Anterior cingulate cortex (tissue), 58 donors: ENCODE measurements around the gene SULT2B1.

Experiments
- DNase-seq, 58 donors: peaks; one replicate each; lab custom pipeline; 2025; lab: John Stamatoyannopoulos, UW

The SULT2B1 gene

DNA sequence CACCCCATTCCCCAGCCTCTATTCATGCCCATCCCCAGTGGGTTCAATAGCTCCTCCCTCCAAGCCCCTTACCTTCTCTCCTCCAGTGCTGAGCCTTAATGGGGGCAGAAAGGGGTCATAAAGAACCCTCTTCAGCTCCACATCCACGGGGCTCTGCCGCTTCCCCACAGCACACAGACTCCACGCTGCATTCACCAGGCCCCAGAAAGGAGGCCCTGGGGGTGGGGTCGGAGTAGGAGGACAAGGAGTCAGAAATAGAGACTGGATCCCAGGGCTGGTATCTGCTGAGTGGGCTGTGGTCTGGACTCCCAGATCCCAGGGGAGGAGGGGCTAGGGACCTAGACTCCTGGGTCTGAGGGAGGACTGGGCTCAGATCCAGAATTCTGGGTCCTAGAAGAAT, 92.4 kb downstream of the SULT2B1 start:
- no peak for DNase-seq

DNA sequence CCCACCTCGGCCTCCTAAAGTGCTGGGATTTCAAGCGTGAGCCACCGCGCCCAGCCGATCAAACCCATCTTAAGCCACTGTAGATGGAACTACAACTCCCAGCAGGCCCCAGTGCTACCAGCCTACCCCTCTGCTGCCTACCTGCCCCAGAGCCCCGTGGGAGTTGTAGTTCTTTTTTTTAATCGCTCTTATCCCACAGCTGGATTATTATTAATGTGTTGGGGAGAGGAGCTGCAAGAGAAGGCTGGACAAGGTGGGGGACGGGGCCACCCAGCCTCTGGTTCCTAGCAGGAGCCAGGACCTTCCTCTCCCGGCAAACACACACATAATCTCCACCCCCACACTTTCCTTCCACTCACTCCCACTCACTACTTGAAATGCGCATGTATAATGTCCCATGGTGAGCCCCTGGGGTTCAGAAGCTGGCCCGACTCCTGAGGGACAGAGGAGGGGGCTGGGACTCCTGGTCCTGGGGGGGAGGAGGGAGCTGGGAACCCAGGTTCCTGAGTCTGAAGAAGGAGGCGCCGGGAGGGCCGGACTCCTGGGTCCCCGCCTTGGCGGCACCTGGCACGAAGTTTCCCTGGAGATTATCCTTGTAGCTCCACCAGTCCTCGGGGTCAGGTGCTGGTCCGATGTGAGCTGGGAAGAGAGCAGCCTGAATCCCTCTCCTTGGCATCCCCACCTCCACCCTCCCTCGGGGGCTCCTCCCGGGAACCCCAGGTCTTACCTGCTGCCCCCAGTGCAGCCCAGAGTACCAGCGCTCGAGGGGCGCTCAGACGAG, 93.1 kb downstream of the SULT2B1 start:
- DNase-seq, result peak in 56 of 58 donors; percentile 24 to 87 (median 70)

DNA sequence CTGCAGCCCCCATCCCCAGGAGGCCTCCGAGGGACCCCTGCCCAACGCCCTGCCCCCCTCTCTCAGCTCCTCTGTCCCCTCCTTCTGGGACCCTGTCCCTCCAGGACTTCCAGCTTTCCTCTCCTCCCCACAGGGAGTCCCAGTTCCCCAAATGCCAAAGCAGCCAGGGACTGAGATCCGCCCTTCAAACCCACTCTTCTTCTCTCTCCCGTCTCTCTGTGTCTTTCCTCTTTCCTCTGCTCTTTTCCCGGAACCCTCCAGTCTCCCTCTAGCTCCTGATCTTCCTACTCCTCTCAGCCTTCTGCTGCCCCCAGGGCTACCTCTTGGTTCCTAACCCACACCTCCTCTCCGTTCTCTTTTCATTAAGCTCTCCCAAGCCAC, 93.6 kb downstream of the SULT2B1 start:
- peak in 2 of 58 donors; percentile 38 to 50 for DNase-seq

DNA sequence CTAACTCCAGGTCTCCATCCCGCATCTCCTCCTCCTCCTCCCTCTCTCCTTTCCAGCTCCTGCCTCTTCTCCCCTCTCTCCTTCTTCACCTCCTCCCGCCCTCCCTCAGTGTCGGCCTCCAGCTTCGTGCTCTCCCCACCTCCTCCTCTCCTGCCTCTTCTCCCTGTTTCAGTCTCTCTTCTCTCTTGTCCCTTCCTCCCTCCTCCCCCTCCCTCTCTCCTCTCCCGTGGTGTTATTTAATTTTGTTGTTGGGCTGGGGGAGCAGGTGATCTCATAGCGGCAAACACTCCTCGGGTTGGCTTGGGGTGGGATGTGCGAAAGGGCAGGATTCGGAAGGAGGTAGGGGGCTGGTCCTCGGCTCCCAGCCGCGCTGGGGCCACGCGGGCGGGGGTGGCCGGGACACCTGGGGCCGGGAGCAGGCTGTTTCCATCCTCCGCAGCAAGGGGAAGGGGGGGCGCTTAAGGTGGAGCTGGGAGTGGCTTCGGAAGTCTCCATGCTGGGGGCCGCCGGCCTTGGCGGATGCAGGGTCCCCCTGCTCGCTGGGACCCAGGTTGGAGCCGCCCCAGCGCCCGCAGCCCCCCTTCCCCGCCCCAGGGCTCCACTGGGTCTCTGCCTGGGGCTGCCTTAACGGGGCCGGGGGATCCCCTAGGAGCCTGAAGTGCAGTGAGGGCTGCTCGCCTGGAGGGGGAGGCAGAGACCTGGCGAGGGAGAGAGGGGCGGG, 94.2 kb downstream of the SULT2B1 start, which contains the start of gene CA11:
CA11 (minus strand) TSS at position 187 of the 721 bp plus-strand sequence. CDS start 555 bp downstream, outside the sequence.
- DNase-seq, result peak; percentile 57 to 96 (median 86)

GRCh38 chr19:48646722-48647216, 94.8 kb downstream of the SULT2B1 start:
- no peak for DNase-seq

- DNase-seq, result no peak
These were observed 96.2 kb downstream of the SULT2B1 start for GRCh38 chr19:48648134-48648533.
